HG03103 (cell line): ENCODE results near the gene TMOD2.

Experiments
- ATAC-seq: cut with Tn5 transposase; IDR thresholded peaks from one replicate; pipeline ENCODE4 v1.9.1; 2021; ENCODE audit warnings: low read depth; ENCODE audit not compliant: unreplicated experiment

The TMOD2 gene

GRCh38 chr15:51809457-51809856 lies 58.1 kb downstream of the TMOD2 start:
- no peak for ATAC-seq

- ATAC-seq = no peak
Measured at GRCh38 chr15:51812598-51812997, 61.2 kb downstream of the TMOD2 start.

- no peak for ATAC-seq
Measured at GRCh38 chr15:51814606-51815005, 63.2 kb downstream of the TMOD2 start.

GRCh38 chr15:51816611-51817010 lies 65.2 kb downstream of the TMOD2 start:
- no peak for ATAC-seq

- ATAC-seq = no peak
Measured at GRCh38 chr15:51818150-51818549, 66.8 kb downstream of the TMOD2 start.

- no peak for ATAC-seq
Measured at GRCh38 chr15:51825698-51826097, 74.3 kb downstream of the TMOD2 start.

GRCh38 chr15:51828621-51829375 lies 77.4 kb downstream of the TMOD2 start:
- no peak for ATAC-seq

GRCh38 chr15:51829376-51830275 lies 78.2 kb downstream of the TMOD2 start, which contains the start of gene TMOD3:
Gene TMOD3, plus strand, starts transcription at chr15:51829653. Its CDS starts 33,232 bp downstream, at chr15:51862885.
- peak; percentile 85 for ATAC-seq

GRCh38 chr15:51830276-51830806 lies 78.9 kb downstream of the TMOD2 start:
- ATAC-seq = no peak

GRCh38 chr15:51833772-51834171 lies 82.4 kb downstream of the TMOD2 start:
- ATAC-seq = no peak

GRCh38 chr15:51837792-51838251 lies 86.4 kb downstream of the TMOD2 start:
- peak; percentile 45 for ATAC-seq

GRCh38 chr15:51838270-51838669 lies 86.9 kb downstream of the TMOD2 start:
- no peak for ATAC-seq

- ATAC-seq = no peak
Measured at GRCh38 chr15:51840692-51841091, 89.3 kb downstream of the TMOD2 start.

- ATAC-seq = no peak
Measured at GRCh38 chr15:51841406-51842040, 90.1 kb downstream of the TMOD2 start.

- no peak for ATAC-seq
Measured at GRCh38 chr15:51842265-51842664, 90.9 kb downstream of the TMOD2 start.

- ATAC-seq = no peak
Measured at GRCh38 chr15:51842852-51843737, 91.7 kb downstream of the TMOD2 start.

GRCh38 chr15:51844747-51845426 lies 93.5 kb downstream of the TMOD2 start:
- no peak for ATAC-seq

GRCh38 chr15:51846066-51846462 lies 94.7 kb downstream of the TMOD2 start:
- ATAC-seq = no peak
